Glutamatergic neuron (in vitro differentiated cells): ENCODE results near the gene RNPS1. TPM values are rescaled to one million over a fixed set of nuclear protein-coding genes. Genes with fewer than 3 reads are reported as not detected.

Experiments used
- DNase-seq: peaks from one replicate; pipeline ENCODE4 v3.0.0; 2022
- H3K27ac Mint-ChIP-seq: one replicate; pipeline ENCODE4 v1.8.0; 2020; ENCODE audit warnings: mild to moderate bottlenecking, mixed read lengths, inconsistent platforms; ENCODE audit not compliant: unreplicated experiment
- H3K27me3 Mint-ChIP-seq: one replicate; pipeline ENCODE4 v1.8.0; 2020; ENCODE audit warnings: mild to moderate bottlenecking, moderate library complexity, mixed read lengths, inconsistent platforms; ENCODE audit not compliant: unreplicated experiment
- H3K36me3 Mint-ChIP-seq: one replicate; pipeline ENCODE4 v1.8.0; 2020; ENCODE audit warnings: mild to moderate bottlenecking, mixed read lengths, inconsistent platforms; ENCODE audit not compliant: unreplicated experiment
- H3K4me1 Mint-ChIP-seq: one replicate; pipeline ENCODE4 v1.8.0; 2020; ENCODE audit warnings: mild to moderate bottlenecking, low read depth, mixed read lengths, inconsistent platforms; ENCODE audit not compliant: unreplicated experiment
- H3K4me3 Mint-ChIP-seq: one replicate; pipeline ENCODE4 v1.8.0; 2020; ENCODE audit warnings: mild to moderate bottlenecking, mixed read lengths, inconsistent platforms; ENCODE audit not compliant: unreplicated experiment
- H3K9me3 Mint-ChIP-seq: one replicate; pipeline ENCODE4 v1.8.0; 2020; ENCODE audit warnings: mild to moderate bottlenecking, moderate library complexity, mixed read lengths, inconsistent platforms; ENCODE audit not compliant: unreplicated experiment
- CTCF ChIP-seq: fragments of 200-600 bp; sonication (generic); IDR thresholded peaks from one replicate; pipeline ENCODE4 v1.5.0; 2021; ENCODE audit not compliant: partially characterized antibody, unreplicated experiment
- total RNA-seq: library from RNA; stranded (reverse); fragmentation: NEBNext Ultra II Directional; extraction: Animal tissue kit (Norgen Biotek cat#: 25700); gene quantifications from one replicate; pipeline ENCODE4 v1.2.1, GENCODE V29; 2021; ENCODE audit not compliant: unreplicated experiment

RNPS1 gene
- total RNA-seq, 1 donor from 2014 or later, result 220 TPM

GRCh38 chr16:2295056-2295798 lies 27.3 kb upstream of the RNPS1 start:
- Mint-ChIP-seq H3K27ac (no peak overlapping the region), H3K27me3 (peaks cover 2% of the 10 kb centered on the region), H3K36me3 (no peaks in the 10 kb centered on the region), H3K4me3 (no peak overlapping the region), H3K4me1 (no peaks in the 10 kb centered on the region), H3K9me3 (no peaks in the 10 kb centered on the region)
- DNase-seq, result no peak
- TF ChIP-seq CTCF, result no peak

- H3K4me3 Mint-ChIP-seq, result no peak overlapping the region
- no peak overlapping the region for H3K27ac Mint-ChIP-seq
- DNase-seq, result no peak
- no peaks in the 10 kb centered on the region for H3K4me1 Mint-ChIP-seq
- peaks cover 6% of the 10 kb centered on the region for H3K9me3 Mint-ChIP-seq
- H3K27me3 Mint-ChIP-seq, result peaks cover under 1% of the 10 kb centered on the region
- TF ChIP-seq CTCF, result no peak
- H3K36me3 Mint-ChIP-seq, result no peaks in the 10 kb centered on the region
These were observed 24.3 kb upstream of the RNPS1 start for GRCh38 chr16:2292221-2292620.

GRCh38 chr16:2289282-2289681 lies 21.4 kb upstream of the RNPS1 start:
- Mint-ChIP-seq H3K4me1 (no peaks in the 10 kb centered on the region), H3K36me3 (no peaks in the 10 kb centered on the region), H3K27me3 (no peaks in the 10 kb centered on the region), H3K4me3 (no peak overlapping the region), H3K27ac (no peak overlapping the region), H3K9me3 (peaks cover 6% of the 10 kb centered on the region)
- DNase-seq, result no peak
- no peak for TF ChIP-seq CTCF

- Mint-ChIP-seq H3K27me3 (peaks cover 2% of the 10 kb centered on the region), H3K4me1 (peaks cover 1% of the 10 kb centered on the region), H3K27ac (no peak overlapping the region), H3K36me3 (peaks cover 2% of the 10 kb centered on the region), H3K4me3 (no peak overlapping the region), H3K9me3 (peaks cover 6% of the 10 kb centered on the region)
- TF ChIP-seq CTCF, result no peak
- DNase-seq, result no peak
These were observed 20.8 kb upstream of the RNPS1 start for GRCh38 chr16:2288726-2289125.

- DNase-seq, result no peak
- no peak for TF ChIP-seq CTCF
- Mint-ChIP-seq H3K4me1 (peaks cover 6% of the 10 kb centered on the region), H3K4me3 (no peak overlapping the region), H3K27me3 (peaks cover 6% of the 10 kb centered on the region), H3K36me3 (peaks cover 5% of the 10 kb centered on the region), H3K9me3 (peaks cover 7% of the 10 kb centered on the region), H3K27ac (no peak overlapping the region)
These were observed 20.1 kb upstream of the RNPS1 start for GRCh38 chr16:2287916-2288547.
